WTC11 (cell line): ENCODE data around the gene TIMM44. TPM values are rescaled to one million over a fixed set of nuclear protein-coding genes. Genes with fewer than 3 reads are reported as not detected.

Source experiments
- ATF1 ChIP-seq: sonication (generic); formaldehyde crosslinking; IDR thresholded peaks from 2 replicates; pipeline ENCODE4 v1.8.1; 2023; ENCODE audit warnings: mild to moderate bottlenecking, moderate library complexity, missing genetic modification reagents
- EMX1 ChIP-seq: fragments of 250-450 bp; sonication (Bioruptor Pico); IDR thresholded peaks from 2 replicates; pipeline ENCODE4 v1.8.0; 2021; ENCODE audit warnings: mild to moderate bottlenecking
- ESRRA ChIP-seq: sonication (generic); formaldehyde crosslinking; IDR thresholded peaks from 2 replicates; pipeline ENCODE4 v1.8.1; 2022; ENCODE audit warnings: mild to moderate bottlenecking, missing genetic modification reagents, borderline replicate concordance
- FOXK1 ChIP-seq: sonication (generic); formaldehyde crosslinking; IDR thresholded peaks from 2 replicates; pipeline ENCODE4 v1.8.0; 2022; ENCODE audit warnings: mild to moderate bottlenecking, moderate library complexity, missing genetic modification reagents
- FOXP1 ChIP-seq: sonication (generic); formaldehyde crosslinking; IDR thresholded peaks from 2 replicates; pipeline ENCODE4 v1.8.0; 2022; ENCODE audit warnings: missing genetic modification reagents, mild to moderate bottlenecking, moderate library complexity, borderline replicate concordance
- KAT7 ChIP-seq: sonication (generic); formaldehyde crosslinking; IDR thresholded peaks from 2 replicates; pipeline ENCODE4 v1.8.1; 2023; ENCODE audit warnings: missing genetic modification reagents, mild to moderate bottlenecking, borderline replicate concordance
- NFATC4 ChIP-seq: fragments of 250-450 bp; sonication (Bioruptor Pico); IDR thresholded peaks from 2 replicates; pipeline ENCODE4 v1.9.0; 2021; ENCODE audit warnings: mild to moderate bottlenecking
- NFE2L1 ChIP-seq: sonication (generic); formaldehyde crosslinking; IDR thresholded peaks from 2 replicates; pipeline ENCODE4 v1.8.1; 2023; ENCODE audit warnings: missing genetic modification reagents
- NR1H2 ChIP-seq: sonication (generic); formaldehyde crosslinking; IDR thresholded peaks from 2 replicates; pipeline ENCODE4 v1.9.0; 2021; ENCODE audit warnings: mild to moderate bottlenecking, moderate library complexity, missing genetic modification reagents
- SMAD3 ChIP-seq: sonication (generic); formaldehyde crosslinking; IDR thresholded peaks from 2 replicates; pipeline ENCODE4 v1.8.0; 2022; ENCODE audit warnings: missing genetic modification reagents, mild to moderate bottlenecking, borderline replicate concordance
- SMAD4 ChIP-seq: sonication (generic); formaldehyde crosslinking; IDR thresholded peaks from 2 replicates; pipeline ENCODE4 v1.8.0; 2022; ENCODE audit warnings: mild to moderate bottlenecking, missing genetic modification reagents
- SOX15 ChIP-seq: fragments of 250-450 bp; sonication (Bioruptor Pico); IDR thresholded peaks from 2 replicates; pipeline ENCODE4 v1.9.0; 2021; ENCODE audit warnings: mild to moderate bottlenecking
- TCF7 ChIP-seq: sonication (generic); formaldehyde crosslinking; IDR thresholded peaks from 2 replicates; pipeline ENCODE4 v1.8.0; 2022; ENCODE audit warnings: mild to moderate bottlenecking, low read depth, missing genetic modification reagents, moderate library complexity
- TP53 ChIP-seq: sonication (generic); formaldehyde crosslinking; IDR thresholded peaks from 2 replicates; pipeline ENCODE4 v1.8.1; 2023; ENCODE audit warnings: mild to moderate bottlenecking, missing genetic modification reagents
- ZBTB21 ChIP-seq: sonication (generic); formaldehyde crosslinking; IDR thresholded peaks from 2 replicates; pipeline ENCODE4 v1.8.1; 2023; ENCODE audit warnings: mild to moderate bottlenecking, missing genetic modification reagents, borderline replicate concordance
- ZNF263 ChIP-seq: sonication (generic); formaldehyde crosslinking; IDR thresholded peaks from 2 replicates; pipeline ENCODE4 v1.8.1; 2022; ENCODE audit warnings: low read depth, mild to moderate bottlenecking, moderate library complexity, missing genetic modification reagents
- total RNA-seq: library from RNA; stranded (reverse); gene quantifications from 3 replicates; pipeline ENCODE4 v1.2.3, GENCODE V29; 2021
- TF ChIP-seq, protein P1 (sequence below): sonication (generic); formaldehyde crosslinking; IDR thresholded peaks from 2 replicates; pipeline ENCODE4 v1.8.0; 2023; ENCODE audit warnings: missing genetic modification reagents, mild to moderate bottlenecking, borderline replicate concordance
- TF ChIP-seq, protein P2 (sequence below): sonication (generic); formaldehyde crosslinking; IDR thresholded peaks from 2 replicates; pipeline ENCODE4 v1.8.1; 2022; ENCODE audit warnings: low read depth, missing genetic modification reagents, borderline replicate concordance
- TF ChIP-seq, protein P3 (sequence below): sonication (generic); formaldehyde crosslinking; IDR thresholded peaks from 2 replicates; pipeline ENCODE4 v1.8.1; 2023; ENCODE audit warnings: mild to moderate bottlenecking, missing genetic modification reagents, moderate library complexity
- TF ChIP-seq, protein P4 (sequence below): sonication (generic); formaldehyde crosslinking; IDR thresholded peaks from 2 replicates; pipeline ENCODE4 v1.8.1; 2023; ENCODE audit warnings: mild to moderate bottlenecking, moderate library complexity, missing genetic modification reagents
- TF ChIP-seq, protein P5 (sequence below): fragments of 250-450 bp; sonication (Bioruptor Pico); IDR thresholded peaks from 2 replicates; pipeline ENCODE4 v1.9.0; 2021; ENCODE audit warnings: mild to moderate bottlenecking, borderline replicate concordance
- TF ChIP-seq, protein P6 (sequence below): sonication (generic); formaldehyde crosslinking; IDR thresholded peaks from 2 replicates; pipeline ENCODE4 v1.8.0; 2022; ENCODE audit warnings: mild to moderate bottlenecking, missing genetic modification reagents
- TF ChIP-seq, protein P7 (sequence below): sonication (generic); formaldehyde crosslinking; IDR thresholded peaks from 2 replicates; pipeline ENCODE4 v1.8.1; 2023; ENCODE audit warnings: mild to moderate bottlenecking, missing genetic modification reagents, moderate library complexity

TIMM44 gene
- total RNA-seq, 1 experiment from 2014 or later, result 129 TPM

DNA sequence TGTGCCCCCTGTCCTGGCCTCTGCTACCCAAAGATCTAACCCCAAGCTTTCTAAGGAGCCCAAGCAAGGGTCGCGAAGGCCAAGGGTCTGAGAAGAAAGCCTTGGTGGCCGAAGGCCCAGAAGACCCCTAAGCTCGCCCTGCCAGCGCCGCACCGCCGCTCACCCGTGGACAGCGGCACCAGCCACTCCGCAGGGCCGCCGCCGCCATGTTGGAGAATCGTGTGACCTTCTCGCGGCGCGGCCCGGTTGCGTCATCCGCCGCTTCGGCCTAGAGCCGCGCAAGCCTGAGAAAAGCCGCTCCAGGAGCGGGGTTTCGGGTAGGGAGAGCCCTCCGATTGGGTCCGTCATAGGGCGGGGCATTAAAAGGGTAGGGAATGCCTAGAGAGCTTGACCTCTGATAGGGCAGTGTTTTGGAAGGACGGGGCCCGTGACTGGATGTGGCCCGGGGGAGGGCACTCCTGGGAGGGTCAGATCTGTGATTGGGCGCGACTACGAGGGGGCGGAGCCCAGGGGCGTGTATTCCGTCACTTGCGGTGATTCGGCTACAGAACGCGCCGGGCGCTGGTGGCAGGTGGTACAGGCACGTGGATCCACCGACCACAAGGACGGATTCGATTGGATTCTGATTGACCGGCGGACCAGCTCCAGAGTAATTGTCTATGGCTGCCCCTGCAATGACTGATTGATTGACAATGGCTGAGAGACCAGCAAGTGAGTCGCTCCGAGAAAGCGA, at the start of gene TIMM44 (continued):
- TF ChIP-seq, protein P1, sequence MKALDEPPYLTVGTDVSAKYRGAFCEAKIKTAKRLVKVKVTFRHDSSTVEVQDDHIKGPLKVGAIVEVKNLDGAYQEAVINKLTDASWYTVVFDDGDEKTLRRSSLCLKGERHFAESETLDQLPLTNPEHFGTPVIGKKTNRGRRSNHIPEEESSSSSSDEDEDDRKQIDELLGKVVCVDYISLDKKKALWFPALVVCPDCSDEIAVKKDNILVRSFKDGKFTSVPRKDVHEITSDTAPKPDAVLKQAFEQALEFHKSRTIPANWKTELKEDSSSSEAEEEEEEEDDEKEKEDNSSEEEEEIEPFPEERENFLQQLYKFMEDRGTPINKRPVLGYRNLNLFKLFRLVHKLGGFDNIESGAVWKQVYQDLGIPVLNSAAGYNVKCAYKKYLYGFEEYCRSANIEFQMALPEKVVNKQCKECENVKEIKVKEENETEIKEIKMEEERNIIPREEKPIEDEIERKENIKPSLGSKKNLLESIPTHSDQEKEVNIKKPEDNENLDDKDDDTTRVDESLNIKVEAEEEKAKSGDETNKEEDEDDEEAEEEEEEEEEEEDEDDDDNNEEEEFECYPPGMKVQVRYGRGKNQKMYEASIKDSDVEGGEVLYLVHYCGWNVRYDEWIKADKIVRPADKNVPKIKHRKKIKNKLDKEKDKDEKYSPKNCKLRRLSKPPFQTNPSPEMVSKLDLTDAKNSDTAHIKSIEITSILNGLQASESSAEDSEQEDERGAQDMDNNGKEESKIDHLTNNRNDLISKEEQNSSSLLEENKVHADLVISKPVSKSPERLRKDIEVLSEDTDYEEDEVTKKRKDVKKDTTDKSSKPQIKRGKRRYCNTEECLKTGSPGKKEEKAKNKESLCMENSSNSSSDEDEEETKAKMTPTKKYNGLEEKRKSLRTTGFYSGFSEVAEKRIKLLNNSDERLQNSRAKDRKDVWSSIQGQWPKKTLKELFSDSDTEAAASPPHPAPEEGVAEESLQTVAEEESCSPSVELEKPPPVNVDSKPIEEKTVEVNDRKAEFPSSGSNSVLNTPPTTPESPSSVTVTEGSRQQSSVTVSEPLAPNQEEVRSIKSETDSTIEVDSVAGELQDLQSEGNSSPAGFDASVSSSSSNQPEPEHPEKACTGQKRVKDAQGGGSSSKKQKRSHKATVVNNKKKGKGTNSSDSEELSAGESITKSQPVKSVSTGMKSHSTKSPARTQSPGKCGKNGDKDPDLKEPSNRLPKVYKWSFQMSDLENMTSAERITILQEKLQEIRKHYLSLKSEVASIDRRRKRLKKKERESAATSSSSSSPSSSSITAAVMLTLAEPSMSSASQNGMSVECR (CRISPR knock-in tag), result peak; percentile 33
- TF ChIP-seq TP53 (CRISPR knock-in tag), result peak; percentile 76
- peak; percentile 69; the same call in 1 of the 2 replicates for TF ChIP-seq ESRRA (CRISPR knock-in tag)
- TF ChIP-seq NR1H2 (CRISPR knock-in tag), result no peak
- no peak for TF ChIP-seq KAT7 (CRISPR knock-in tag)
- TF ChIP-seq, protein P2, sequence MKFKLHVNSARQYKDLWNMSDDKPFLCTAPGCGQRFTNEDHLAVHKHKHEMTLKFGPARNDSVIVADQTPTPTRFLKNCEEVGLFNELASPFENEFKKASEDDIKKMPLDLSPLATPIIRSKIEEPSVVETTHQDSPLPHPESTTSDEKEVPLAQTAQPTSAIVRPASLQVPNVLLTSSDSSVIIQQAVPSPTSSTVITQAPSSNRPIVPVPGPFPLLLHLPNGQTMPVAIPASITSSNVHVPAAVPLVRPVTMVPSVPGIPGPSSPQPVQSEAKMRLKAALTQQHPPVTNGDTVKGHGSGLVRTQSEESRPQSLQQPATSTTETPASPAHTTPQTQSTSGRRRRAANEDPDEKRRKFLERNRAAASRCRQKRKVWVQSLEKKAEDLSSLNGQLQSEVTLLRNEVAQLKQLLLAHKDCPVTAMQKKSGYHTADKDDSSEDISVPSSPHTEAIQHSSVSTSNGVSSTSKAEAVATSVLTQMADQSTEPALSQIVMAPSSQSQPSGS, result no peak
- no peak for TF ChIP-seq ZNF263 (CRISPR knock-in tag)
- TF ChIP-seq, protein P3, sequence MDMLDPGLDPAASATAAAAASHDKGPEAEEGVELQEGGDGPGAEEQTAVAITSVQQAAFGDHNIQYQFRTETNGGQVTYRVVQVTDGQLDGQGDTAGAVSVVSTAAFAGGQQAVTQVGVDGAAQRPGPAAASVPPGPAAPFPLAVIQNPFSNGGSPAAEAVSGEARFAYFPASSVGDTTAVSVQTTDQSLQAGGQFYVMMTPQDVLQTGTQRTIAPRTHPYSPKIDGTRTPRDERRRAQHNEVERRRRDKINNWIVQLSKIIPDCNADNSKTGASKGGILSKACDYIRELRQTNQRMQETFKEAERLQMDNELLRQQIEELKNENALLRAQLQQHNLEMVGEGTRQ (CRISPR knock-in tag), result peak; percentile 80
- TF ChIP-seq, protein P4, sequence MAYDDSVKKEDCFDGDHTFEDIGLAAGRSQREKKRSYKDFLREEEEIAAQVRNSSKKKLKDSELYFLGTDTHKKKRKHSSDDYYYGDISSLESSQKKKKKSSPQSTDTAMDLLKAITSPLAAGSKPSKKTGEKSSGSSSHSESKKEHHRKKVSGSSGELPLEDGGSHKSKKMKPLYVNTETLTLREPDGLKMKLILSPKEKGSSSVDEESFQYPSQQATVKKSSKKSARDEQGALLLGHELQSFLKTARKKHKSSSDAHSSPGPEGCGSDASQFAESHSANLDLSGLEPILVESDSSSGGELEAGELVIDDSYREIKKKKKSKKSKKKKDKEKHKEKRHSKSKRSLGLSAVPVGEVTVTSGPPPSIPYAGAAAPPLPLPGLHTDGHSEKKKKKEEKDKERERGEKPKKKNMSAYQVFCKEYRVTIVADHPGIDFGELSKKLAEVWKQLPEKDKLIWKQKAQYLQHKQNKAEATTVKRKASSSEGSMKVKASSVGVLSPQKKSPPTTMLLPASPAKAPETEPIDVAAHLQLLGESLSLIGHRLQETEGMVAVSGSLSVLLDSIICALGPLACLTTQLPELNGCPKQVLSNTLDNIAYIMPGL (CRISPR knock-in tag), result peak; percentile 42; the same call in 1 of the 2 replicates
- TF ChIP-seq SOX15, result no peak
- peak; percentile 66 for TF ChIP-seq NFE2L1 (CRISPR knock-in tag)
- TF ChIP-seq FOXP1 (CRISPR knock-in tag), result peak; percentile 69
- TF ChIP-seq, protein P5, sequence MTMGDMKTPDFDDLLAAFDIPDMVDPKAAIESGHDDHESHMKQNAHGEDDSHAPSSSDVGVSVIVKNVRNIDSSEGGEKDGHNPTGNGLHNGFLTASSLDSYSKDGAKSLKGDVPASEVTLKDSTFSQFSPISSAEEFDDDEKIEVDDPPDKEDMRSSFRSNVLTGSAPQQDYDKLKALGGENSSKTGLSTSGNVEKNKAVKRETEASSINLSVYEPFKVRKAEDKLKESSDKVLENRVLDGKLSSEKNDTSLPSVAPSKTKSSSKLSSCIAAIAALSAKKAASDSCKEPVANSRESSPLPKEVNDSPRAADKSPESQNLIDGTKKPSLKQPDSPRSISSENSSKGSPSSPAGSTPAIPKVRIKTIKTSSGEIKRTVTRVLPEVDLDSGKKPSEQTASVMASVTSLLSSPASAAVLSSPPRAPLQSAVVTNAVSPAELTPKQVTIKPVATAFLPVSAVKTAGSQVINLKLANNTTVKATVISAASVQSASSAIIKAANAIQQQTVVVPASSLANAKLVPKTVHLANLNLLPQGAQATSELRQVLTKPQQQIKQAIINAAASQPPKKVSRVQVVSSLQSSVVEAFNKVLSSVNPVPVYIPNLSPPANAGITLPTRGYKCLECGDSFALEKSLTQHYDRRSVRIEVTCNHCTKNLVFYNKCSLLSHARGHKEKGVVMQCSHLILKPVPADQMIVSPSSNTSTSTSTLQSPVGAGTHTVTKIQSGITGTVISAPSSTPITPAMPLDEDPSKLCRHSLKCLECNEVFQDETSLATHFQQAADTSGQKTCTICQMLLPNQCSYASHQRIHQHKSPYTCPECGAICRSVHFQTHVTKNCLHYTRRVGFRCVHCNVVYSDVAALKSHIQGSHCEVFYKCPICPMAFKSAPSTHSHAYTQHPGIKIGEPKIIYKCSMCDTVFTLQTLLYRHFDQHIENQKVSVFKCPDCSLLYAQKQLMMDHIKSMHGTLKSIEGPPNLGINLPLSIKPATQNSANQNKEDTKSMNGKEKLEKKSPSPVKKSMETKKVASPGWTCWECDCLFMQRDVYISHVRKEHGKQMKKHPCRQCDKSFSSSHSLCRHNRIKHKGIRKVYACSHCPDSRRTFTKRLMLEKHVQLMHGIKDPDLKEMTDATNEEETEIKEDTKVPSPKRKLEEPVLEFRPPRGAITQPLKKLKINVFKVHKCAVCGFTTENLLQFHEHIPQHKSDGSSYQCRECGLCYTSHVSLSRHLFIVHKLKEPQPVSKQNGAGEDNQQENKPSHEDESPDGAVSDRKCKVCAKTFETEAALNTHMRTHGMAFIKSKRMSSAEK, result no peak
- TF ChIP-seq ZBTB21 (CRISPR knock-in tag), result peak; percentile 36; the same call in 1 of the 2 replicates
- TF ChIP-seq NFATC4 (CRISPR knock-in tag), result no peak
- TF ChIP-seq, protein P6, sequence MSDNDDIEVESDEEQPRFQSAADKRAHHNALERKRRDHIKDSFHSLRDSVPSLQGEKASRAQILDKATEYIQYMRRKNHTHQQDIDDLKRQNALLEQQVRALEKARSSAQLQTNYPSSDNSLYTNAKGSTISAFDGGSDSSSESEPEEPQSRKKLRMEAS (CRISPR knock-in tag), result peak; percentile 95
- no peak for TF ChIP-seq SMAD3 (CRISPR knock-in tag)
- TF ChIP-seq EMX1 (CRISPR knock-in tag), result 0 out of 2 replicates have a peak, but pooled peaks have one; percentile 55
- peak; percentile 64; the same call in 1 of the 2 replicates for TF ChIP-seq FOXK1 (CRISPR knock-in tag)
- TF ChIP-seq SMAD4, result 0 out of 2 replicates have a peak, but pooled peaks have one; percentile 19
- TF ChIP-seq TCF7, result 0 out of 2 replicates have a peak, but pooled peaks have one; percentile 66
- TF ChIP-seq ATF1, result no peak
- TF ChIP-seq, protein P7, sequence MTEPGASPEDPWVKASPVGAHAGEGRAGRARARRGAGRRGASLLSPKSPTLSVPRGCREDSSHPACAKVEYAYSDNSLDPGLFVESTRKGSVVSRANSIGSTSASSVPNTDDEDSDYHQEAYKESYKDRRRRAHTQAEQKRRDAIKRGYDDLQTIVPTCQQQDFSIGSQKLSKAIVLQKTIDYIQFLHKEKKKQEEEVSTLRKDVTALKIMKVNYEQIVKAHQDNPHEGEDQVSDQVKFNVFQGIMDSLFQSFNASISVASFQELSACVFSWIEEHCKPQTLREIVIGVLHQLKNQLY (CRISPR knock-in tag), result no peak
